ENCODE results near the gene PTPRG.

PTPRG gene

GRCh38 chr3:61765157-61765876, 203.9 kb downstream of the PTPRG start:
- DNase-seq (ENCODE audit: low read depth) = no peak

- no peak for DNase-seq (ENCODE audit: low read depth)
Measured at GRCh38 chr3:61768284-61769037, 207.1 kb downstream of the PTPRG start.

- no peak for DNase-seq (ENCODE audit: low read depth)
Measured at GRCh38 chr3:61769266-61769990, 208.1 kb downstream of the PTPRG start.

GRCh38 chr3:61771976-61772375, 210.6 kb downstream of the PTPRG start:
- DNase-seq (ENCODE audit: low read depth) = no peak

- DNase-seq (ENCODE audit: low read depth) = no peak
Measured at GRCh38 chr3:61772456-61772855, 211.1 kb downstream of the PTPRG start.

GRCh38 chr3:61774279-61774890, 213.0 kb downstream of the PTPRG start:
- DNase-seq (ENCODE audit: low read depth) = no peak

- DNase-seq (ENCODE audit: low read depth) = no peak
Measured at GRCh38 chr3:61776390-61776789, 215.0 kb downstream of the PTPRG start.

- no peak for DNase-seq (ENCODE audit: low read depth)
Measured at GRCh38 chr3:61777483-61777882, 216.1 kb downstream of the PTPRG start.

GRCh38 chr3:61778095-61778494, 216.7 kb downstream of the PTPRG start:
- no peak for DNase-seq (ENCODE audit: low read depth)

GRCh38 chr3:61780016-61780415, 218.6 kb downstream of the PTPRG start:
- no peak for DNase-seq (ENCODE audit: low read depth)

- no peak for DNase-seq (ENCODE audit: low read depth)
Measured at GRCh38 chr3:61780455-61781228, 219.3 kb downstream of the PTPRG start.

- no peak for DNase-seq (ENCODE audit: low read depth)
Measured at GRCh38 chr3:61783993-61784718, 222.8 kb downstream of the PTPRG start.

- DNase-seq (ENCODE audit: low read depth) = no peak
Measured at GRCh38 chr3:61788623-61789507, 227.5 kb downstream of the PTPRG start.

GRCh38 chr3:61789861-61790260, 228.5 kb downstream of the PTPRG start:
- no peak for DNase-seq (ENCODE audit: low read depth)

GRCh38 chr3:61790411-61790810, 229.0 kb downstream of the PTPRG start:
- DNase-seq (ENCODE audit: low read depth) = no peak

- DNase-seq (ENCODE audit: low read depth) = no peak
Measured at GRCh38 chr3:61793056-61793455, 231.7 kb downstream of the PTPRG start.

- no peak for DNase-seq (ENCODE audit: low read depth)
Measured at GRCh38 chr3:61793521-61793920, 232.2 kb downstream of the PTPRG start.

- no peak for DNase-seq (ENCODE audit: low read depth)
Measured at GRCh38 chr3:61794341-61794740, 233.0 kb downstream of the PTPRG start.

- no peak for DNase-seq (ENCODE audit: low read depth)
Measured at GRCh38 chr3:61794961-61795360, 233.6 kb downstream of the PTPRG start.

GRCh38 chr3:61796088-61796680, 234.8 kb downstream of the PTPRG start:
- no peak for DNase-seq (ENCODE audit: low read depth)
